ENCODE results near the gene PYROXD2.
"Not testable (repeated sequence)": the region's sequence is repeated elsewhere in the genome, so short reads cannot be mapped to it uniquely, and the experiment has no call there.

PYROXD2 gene

GRCh38 chr10:98388101-98388655 lies 26.8 kb downstream of the PYROXD2 start:
- DNase-seq = no peak

GRCh38 chr10:98384531-98385133 lies 30.4 kb downstream of the PYROXD2 start:
- DNase-seq = no peak

GRCh38 chr10:98383869-98384268 lies 31.1 kb downstream of the PYROXD2 start:
- DNase-seq = no peak

DNA sequence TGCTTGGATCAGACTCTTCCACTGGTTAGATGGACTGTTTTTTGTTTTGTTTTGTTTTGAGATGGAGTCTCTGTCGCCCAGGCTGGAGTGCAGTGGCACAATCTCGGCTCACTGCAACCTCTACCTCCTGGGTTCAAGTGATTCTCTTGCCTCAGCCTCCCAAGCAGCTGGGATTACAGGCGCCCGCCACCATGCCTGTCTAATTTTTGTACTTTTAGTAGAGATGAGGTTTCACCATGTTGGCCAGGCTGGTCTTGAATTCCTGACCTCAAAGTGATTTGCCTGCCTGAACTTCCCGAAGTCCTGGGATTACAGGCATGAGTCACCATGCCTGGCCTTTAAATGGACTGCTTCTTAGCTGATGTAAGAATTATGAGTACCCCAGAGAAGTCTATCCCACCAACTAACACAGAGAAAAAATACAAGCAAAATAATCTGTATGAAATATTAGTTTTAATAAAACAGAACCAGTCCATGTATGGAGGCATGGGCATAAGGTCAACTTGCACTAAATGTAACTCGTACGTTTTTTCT lies 31.8 kb downstream of the PYROXD2 start:
- DNase-seq = not testable (repeated sequence)

DNA sequence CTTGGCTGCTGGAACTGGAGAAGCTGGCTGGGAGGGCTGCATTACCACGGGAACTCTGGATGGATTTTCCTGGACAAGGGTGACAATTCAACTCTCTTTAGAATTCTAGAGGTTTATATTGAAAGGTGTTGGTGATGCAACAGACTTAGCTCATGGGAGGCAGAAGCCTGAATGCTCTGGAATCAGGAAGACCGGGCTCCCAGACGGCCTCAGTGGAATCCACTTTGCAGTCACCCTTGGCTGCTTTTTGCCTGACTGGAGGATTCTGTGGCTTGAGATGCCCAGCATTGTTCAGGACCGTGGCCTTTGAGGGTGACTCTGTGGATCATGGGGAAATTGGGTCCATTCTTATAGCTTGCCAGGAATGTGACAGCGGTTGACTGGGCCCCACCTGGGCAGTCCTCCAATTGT lies 32.3 kb downstream of the PYROXD2 start:
- no peak for DNase-seq

- no peak for DNase-seq
Observed at GRCh38 chr10:98380493-98381339, 34.3 kb downstream of the PYROXD2 start.

- DNase-seq = no peak
Observed at GRCh38 chr10:98378722-98379121, 36.3 kb downstream of the PYROXD2 start.

GRCh38 chr10:98377536-98377935 lies 37.4 kb downstream of the PYROXD2 start:
- DNase-seq = no peak

DNA sequence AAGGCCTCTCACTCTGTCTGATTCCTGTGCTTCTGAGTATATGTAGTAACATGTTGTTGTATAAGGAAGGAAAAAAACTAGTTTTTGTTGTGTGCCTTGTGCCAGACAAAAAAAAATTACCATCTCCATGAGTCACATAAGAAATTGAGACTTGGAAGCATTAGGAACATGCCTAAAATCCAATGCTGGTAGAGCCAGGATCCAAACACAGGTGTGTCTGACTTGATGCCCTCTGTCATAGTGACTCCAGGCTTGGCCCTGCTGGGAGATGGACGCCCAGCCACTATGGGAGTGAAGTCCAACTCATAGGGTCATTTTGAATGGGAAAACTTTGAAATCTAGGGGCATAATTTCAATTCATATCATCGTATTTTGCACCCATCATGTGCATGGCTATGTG lies 38.0 kb downstream of the PYROXD2 start:
- no peak for DNase-seq

DNA sequence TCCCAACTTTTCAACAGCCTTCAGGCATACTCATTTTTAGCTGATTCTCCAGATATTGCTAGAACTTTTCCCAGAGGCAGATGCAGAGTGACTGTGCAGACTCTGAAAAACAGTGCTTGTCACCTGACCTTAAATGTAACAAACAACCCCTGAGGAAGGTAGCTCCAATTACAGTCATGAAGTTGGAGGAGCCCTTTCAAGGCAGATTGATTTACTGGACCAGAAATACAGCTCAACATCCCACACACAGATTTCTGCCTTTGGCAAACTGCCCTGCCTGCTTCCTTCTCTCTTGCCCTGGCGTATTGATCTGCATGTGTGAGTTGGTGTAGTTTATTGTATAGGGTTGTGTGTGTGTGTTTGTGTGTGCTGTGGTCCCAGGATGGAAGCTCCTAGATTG lies 38.5 kb downstream of the PYROXD2 start:
- no peak for DNase-seq

DNA sequence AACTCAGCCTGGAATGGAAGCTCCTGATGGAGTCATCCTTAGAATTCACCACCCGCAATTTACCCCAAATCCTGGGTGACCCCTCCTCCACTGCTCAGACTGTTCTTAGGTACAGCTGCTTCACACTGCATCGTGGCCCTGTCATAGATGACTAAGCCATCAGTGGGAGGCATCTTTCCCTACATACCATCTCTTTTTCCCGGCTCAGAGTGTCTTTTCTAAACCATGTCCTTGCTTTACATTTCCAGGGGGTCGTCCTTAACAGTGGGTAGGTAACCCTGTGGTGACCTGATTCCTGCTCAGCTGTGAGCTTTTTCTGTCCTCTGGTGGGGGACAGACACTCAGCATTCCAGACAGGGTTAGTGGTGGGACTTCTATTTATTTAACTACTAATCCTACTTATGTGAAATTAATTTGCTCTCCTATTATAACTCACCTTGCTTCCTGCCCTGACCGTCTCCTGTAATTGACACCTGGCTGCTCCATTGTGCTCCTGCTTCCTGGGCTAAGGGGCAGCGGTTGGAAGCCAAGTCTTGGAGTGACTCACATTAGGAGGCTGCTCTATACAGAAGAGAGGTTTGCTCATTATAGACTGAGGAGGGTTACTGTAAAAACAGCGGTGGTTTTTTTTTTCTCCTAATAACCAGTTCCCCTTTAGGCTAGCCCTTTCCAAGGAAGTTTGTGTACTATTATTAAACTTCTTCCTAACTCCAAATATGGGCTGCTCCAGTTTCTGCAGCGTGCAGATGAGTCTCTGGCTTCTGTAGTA lies 40.6 kb downstream of the PYROXD2 start:
- no peak for DNase-seq

DNA sequence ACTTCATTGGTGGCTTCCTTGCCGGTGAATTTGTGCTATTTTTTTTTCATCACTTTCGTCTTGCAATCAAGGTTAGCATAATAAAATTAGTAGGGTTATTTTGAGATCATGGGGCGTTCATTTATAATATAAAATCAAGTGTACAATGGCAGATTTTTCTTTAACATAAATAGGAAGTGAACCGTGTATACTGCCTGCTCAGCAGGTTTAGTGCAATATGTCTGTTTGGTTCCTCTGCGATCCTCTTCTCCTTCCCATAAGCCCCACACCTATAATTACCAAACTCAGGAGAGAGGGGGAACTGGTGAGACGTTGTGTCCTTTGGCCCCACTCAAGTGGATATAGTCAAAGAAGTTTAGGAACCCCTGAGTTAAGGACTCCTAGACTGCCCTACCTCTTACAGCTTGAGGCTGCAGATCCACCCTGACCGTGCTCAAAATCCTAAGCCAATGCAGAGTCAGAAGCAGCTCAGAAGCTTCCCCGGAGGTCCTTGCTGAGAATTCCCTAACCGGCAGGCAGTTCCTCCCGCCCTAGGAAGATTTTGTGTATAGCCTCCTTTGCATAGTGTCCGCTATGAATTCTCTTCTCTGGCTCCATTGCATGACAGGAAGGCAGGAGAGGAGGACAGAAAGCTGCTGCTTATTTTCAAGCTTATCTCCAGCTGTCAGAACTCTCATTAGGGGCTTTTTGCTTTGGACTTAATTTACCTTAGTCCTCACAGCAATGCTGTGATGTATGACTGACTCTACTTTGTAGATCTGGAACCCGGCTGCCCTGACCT lies 41.5 kb downstream of the PYROXD2 start:
- DNase-seq = no peak

DNA sequence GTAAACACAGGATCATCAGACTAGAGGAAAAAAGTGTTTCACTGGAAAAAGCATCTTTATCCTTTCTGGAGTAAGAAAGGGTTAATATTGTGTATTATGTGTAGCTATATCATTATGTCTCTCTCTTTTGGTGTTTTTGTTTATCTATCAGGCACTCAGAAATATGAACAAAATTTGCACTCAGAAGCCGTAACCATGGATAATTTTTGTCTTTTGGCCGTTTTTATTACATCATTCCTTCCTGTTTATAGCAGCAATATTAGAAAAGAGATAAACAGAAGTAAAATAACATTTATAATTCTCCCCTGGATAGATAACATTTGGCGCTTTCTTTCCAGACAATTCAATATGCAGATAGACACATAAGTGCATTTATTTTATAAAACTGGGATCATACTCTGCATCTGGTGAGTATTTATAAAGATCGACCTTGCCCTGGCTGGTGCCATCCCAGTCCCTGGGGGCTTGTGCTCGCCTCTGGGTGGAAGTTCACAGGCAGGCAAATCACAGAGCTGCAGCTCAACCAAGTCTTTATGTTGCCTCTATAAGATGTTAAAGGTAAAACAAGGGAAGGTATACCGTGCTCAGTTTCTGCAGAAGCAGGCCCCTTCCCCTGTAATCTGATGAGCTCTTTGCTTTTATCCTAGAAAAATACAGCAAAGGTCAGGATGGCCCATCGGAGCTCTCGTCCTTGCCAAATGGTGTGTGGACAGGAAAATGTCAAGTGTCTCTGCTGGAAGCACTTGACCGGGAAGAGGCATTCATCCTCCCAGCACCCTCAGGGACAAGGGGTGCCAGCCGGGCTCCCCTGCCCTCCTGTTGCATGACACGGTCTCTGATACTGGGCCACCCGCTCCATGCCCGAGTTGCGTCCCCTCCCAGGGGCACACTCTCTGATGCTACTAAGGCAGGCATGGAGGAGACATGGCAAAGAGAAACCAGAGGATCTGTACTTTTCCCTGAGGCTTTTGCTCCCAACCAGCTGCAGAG lies 43.9 kb downstream of the PYROXD2 start:
- DNase-seq = no peak

GRCh38 chr10:98369801-98370200 lies 45.2 kb downstream of the PYROXD2 start:
- DNase-seq = no peak

- DNase-seq = no peak
Observed at GRCh38 chr10:98368644-98369043, 46.3 kb downstream of the PYROXD2 start.

DNA sequence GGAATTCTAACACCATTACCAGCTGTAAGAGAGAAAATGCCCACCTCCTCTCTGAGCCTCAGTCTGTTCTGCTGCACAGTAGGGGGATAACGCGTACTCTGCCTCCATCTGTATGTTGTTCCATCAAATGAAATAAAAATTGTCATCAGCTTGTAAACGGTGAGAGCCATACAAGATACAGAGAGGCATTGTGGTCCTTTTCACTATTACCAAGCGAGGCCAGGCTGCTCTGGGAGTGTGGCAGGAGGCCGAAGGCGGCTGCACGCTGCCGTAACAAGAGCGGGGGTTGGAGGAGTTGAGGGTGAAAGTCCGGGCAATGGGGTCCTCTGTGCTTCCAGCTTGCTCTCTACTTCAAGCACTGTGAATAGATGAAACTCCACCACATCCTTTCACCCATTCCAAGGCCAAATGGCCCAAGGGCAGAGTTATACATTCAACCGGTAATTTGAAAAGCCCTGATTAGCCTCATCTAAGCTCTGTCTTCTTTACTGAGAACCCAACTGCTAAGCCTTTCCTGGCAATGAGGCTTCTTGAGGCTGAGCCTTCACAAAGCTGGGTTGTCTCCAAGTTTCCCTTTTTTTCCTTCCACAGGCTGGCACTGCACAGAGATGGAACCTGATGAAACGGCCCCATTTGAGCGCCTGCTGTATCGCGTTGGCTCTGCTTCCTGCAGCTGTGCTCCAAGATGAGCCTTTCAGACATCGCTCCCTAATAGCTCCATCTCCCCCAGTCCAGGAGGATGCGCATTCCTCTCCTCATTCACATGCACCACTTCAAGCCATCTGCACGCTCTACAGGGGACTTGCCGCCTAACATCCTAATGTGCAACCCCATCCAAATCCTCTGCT lies 47.2 kb downstream of the PYROXD2 start:
- DNase-seq = no peak

DNA sequence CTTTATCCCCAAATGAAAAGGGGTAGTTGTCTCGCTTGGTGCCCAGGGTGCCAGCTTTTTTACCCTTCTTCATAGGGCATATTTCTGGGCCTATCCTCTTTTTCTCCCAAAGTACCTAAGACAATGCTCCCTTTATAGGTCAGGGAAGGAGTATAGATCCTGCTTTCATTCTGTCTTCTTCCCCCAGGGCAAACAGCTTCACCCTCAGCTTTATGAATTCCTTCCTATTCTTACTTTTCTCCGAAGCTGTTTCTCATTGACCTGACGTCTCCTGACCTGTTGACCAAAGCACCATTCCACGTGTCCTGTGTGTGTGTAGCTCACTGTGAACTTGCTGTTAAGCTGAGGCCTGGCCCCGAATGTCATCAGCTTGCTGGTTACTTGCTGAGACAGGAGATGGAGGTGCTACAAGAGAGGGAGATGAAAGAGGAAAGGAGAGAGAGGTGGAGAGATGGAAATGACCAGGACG lies 48.9 kb downstream of the PYROXD2 start:
- DNase-seq = no peak

- no peak for DNase-seq
Observed at GRCh38 chr10:98365406-98366061, 49.4 kb downstream of the PYROXD2 start.

GRCh38 chr10:98364432-98365102 lies 50.4 kb downstream of the PYROXD2 start:
- no peak for DNase-seq

Data from GOT3 (cell line).